K562 (cell line): Measurements from ENCODE around the gene MBOAT1. TPM values are rescaled to one million over a fixed set of nuclear protein-coding genes. Genes with fewer than 3 reads are reported as not detected.

Source experiments
- ATAC-seq: fragments of 200-7000 bp; cut with Tn5 transposase; 3 replicates; pipeline ENCODE4 v1.9.1; 2020; ENCODE audit warnings: moderate library complexity
- BruUV-seq: library from RNA; stranded (reverse); fragments of 400-500 nt; replicated peaks from 2 replicates; lab custom pipeline; 2021; lab: Mats Ljungman, UMichigan
- CTCF ChIA-PET: fragments of 300-600 bp; formaldehyde crosslinking; extraction: SDS; loops from one replicate; lab custom pipeline; 2021; ENCODE audit warnings: low intra/inter-chr PET ratio; lab: Yijun Ruan, JAX
- POLR2A ChIA-PET: fragments of 300-600, 350-650 bp; sonication (Branson Sonifier 250); formaldehyde crosslinking; extraction: SDS; loops from one replicate; lab custom pipeline; 2021; ENCODE audit warnings: antibody characterized with exemption, inconsistent platforms; lab: Yijun Ruan, JAX
- DNase-seq, 4 experiments: peaks; one replicate each; pipeline versions ENCODE4 v3.0.0 to v3.0.0-alpha.2; 2011 to 2018; ENCODE audit warnings: low spot score in 3 of 4, mixed read lengths in 3 of 4; ENCODE audit errors: extremely low read depth in 1 of 4
- FAIRE-seq: peaks from 2 replicates; lab custom pipeline; 2011; peaks lifted over from hg19 to GRCh38; lab: Jason Lieb, UNC
- H2AFZ ChIP-seq: 2 replicates; pipeline ENCODE4 v1.6.0; 2011; ENCODE audit warnings: low read depth, low read length, control low read depth, inconsistent platforms
- H3K27ac ChIP-seq: fragments of 200-600 bp; 3 replicates; pipeline ENCODE4 v1.8.0; 2011; ENCODE audit warnings: low read depth, mild to moderate bottlenecking, control low read depth, inconsistent platforms, low read length, moderate library complexity, mixed read lengths; ENCODE audit errors: extremely low read depth
- H3K27me3 ChIP-seq, 2 experiments: fragments of 300-600 bp in 1 of 2; 2 replicates in 1 of 2; 3 replicates in 1 of 2; pipeline versions ENCODE4 v1.6.0 to v1.8.0; 2011; ENCODE audit warnings: inconsistent platforms in 2 of 2, low read length in 2 of 2, mild to moderate bottlenecking in 1 of 2, mixed read lengths in 1 of 2, moderate library complexity in 1 of 2; ENCODE audit not compliant: control insufficient read depth in 2 of 2, insufficient read depth in 2 of 2
- H3K36me3 ChIP-seq: fragments of 300-600 bp; 3 replicates; pipeline ENCODE4 v1.8.0; 2011; ENCODE audit warnings: mild to moderate bottlenecking, low read length, inconsistent platforms; ENCODE audit not compliant: control insufficient read depth, insufficient read depth
- H3K4me1 ChIP-seq, 2 experiments: fragments of 200-600 bp in 1 of 2; replicated peaks in 1 of 2; 2 replicates in 1 of 2; 3 replicates in 1 of 2; pipeline versions ENCODE4 v1.5.1 to v1.8.0; 2011; ENCODE audit warnings: inconsistent platforms in 2 of 2, low read length in 2 of 2, mild to moderate bottlenecking in 1 of 2, mixed read lengths in 1 of 2, moderate library complexity in 1 of 2; ENCODE audit not compliant: control insufficient read depth in 2 of 2, insufficient read depth in 2 of 2
- H3K4me2 ChIP-seq: 2 replicates; pipeline ENCODE4 v1.6.1; 2011; ENCODE audit warnings: low read length, control low read depth, inconsistent platforms, mixed read lengths; ENCODE audit not compliant: insufficient read depth
- H3K4me3 ChIP-seq: fragments of 200-600 bp; sonication (generic), shearing (Covaris generic); 2 replicates; pipeline ENCODE4 v1.5.1; 2016; ENCODE audit warnings: control low read depth, inconsistent platforms
- H3K79me2 ChIP-seq: fragments of 200-600 bp; 3 replicates; pipeline ENCODE4 v1.8.0; 2011; ENCODE audit warnings: low read length, inconsistent platforms; ENCODE audit not compliant: control insufficient read depth, insufficient read depth
- H3K9ac ChIP-seq, 2 experiments: 2 replicates each; pipeline versions ENCODE4 v1.6.0 to v1.6.1; 2011; ENCODE audit warnings: low read depth in 2 of 2, low read length in 2 of 2, control low read depth in 1 of 2, inconsistent platforms in 1 of 2, mild to moderate bottlenecking in 1 of 2, mixed read lengths in 1 of 2; ENCODE audit not compliant: insufficient read depth in 1 of 2
- H3K9me1 ChIP-seq: one replicate; pipeline ENCODE4 v1.6.0; 2011; ENCODE audit warnings: inconsistent platforms, mild to moderate bottlenecking, low read length, moderate library complexity; ENCODE audit not compliant: control insufficient read depth, insufficient read depth
- H3K9me3 ChIP-seq: replicated peaks from 2 replicates; pipeline ENCODE4 v1.5.1; 2011; ENCODE audit warnings: low read depth, low read length, inconsistent platforms; ENCODE audit not compliant: control insufficient read depth, insufficient read depth
- H4K20me1 ChIP-seq: replicated peaks from 2 replicates; pipeline ENCODE4 v1.6.1; 2011; ENCODE audit warnings: low read length, inconsistent platforms, mixed read lengths; ENCODE audit not compliant: control insufficient read depth, insufficient read depth
- CC2D1A ChIP-seq: fragments of 450-650 bp; IDR thresholded peaks from 2 replicates; pipeline ENCODE4 v1.6.1; 2017; ENCODE audit warnings: mild to moderate bottlenecking
- ESRRB ChIP-seq: fragments of 250-450 bp; sonication (Bioruptor Pico); IDR thresholded peaks from 2 replicates; pipeline ENCODE4 v1.5.0; 2020; ENCODE audit warnings: mild to moderate bottlenecking, moderate library complexity, borderline replicate concordance
- HMBOX1 ChIP-seq: sonication (generic); IDR thresholded peaks from 2 replicates; pipeline ENCODE4 v1.6.1; 2016
- NFIC ChIP-seq: fragments of 450-650 bp; IDR thresholded peaks from 2 replicates; pipeline ENCODE4 v1.6.1; 2017; ENCODE audit warnings: mild to moderate bottlenecking, inconsistent platforms
- NR1H2 ChIP-seq: sonication (generic); formaldehyde crosslinking; IDR thresholded peaks from 2 replicates; pipeline ENCODE4 v1.4.0; 2020; ENCODE audit warnings: mild to moderate bottlenecking, missing genetic modification reagents
- SMAD4 ChIP-seq: fragments of 250-450 bp; sonication (Bioruptor Pico); conservative IDR thresholded peaks from 2 replicates; pipeline ENCODE4 v1.8.0; 2021; ENCODE audit warnings: inconsistent platforms, mild to moderate bottlenecking, moderate library complexity
- SMC3 ChIP-seq: conservative IDR thresholded peaks from 2 replicates; pipeline ENCODE4 v1.6.1; 2011; ENCODE audit warnings: low read depth, low read length, improper control_type of control experiment; ENCODE audit not compliant: insufficient read depth
- ZBTB7A ChIP-seq: IDR thresholded peaks from 2 replicates; pipeline ENCODE4 v1.6.1; 2011; ENCODE audit warnings: low read depth, mild to moderate bottlenecking, low read length, moderate library complexity, borderline replicate concordance; ENCODE audit not compliant: control insufficient read depth
- ZC3H4 ChIP-seq: sonication (generic); formaldehyde crosslinking; IDR thresholded peaks from 2 replicates; pipeline ENCODE4 v1.9.0; 2021; ENCODE audit warnings: missing genetic modification reagents, borderline replicate concordance
- ZNF146 ChIP-seq: IDR thresholded peaks from one replicate; pipeline ENCODE4 v1.6.1; 2018; ENCODE audit warnings: missing compliant biosample characterization; ENCODE audit not compliant: unreplicated experiment
- ZNF212 ChIP-seq: fragments of 450-650 bp; formaldehyde crosslinking; IDR thresholded peaks from 2 replicates; pipeline ENCODE4 v1.4.0; 2020; ENCODE audit warnings: mild to moderate bottlenecking
- ZNF239 ChIP-seq: fragments of 250-450 bp; sonication (Bioruptor Pico); IDR thresholded peaks from 2 replicates; pipeline ENCODE4 v1.4.0; 2020; ENCODE audit warnings: mild to moderate bottlenecking
- ZNF274 ChIP-seq: IDR thresholded peaks from 2 replicates; pipeline ENCODE4 v1.6.1; 2011; ENCODE audit warnings: low read depth, mild to moderate bottlenecking, low read length, moderate library complexity, borderline replicate concordance
- ZNF3 ChIP-seq: fragments of 250-450 bp; sonication (Bioruptor Pico); IDR thresholded peaks from 2 replicates; pipeline ENCODE4 v1.5.0; 2021; ENCODE audit warnings: mild to moderate bottlenecking, moderate library complexity
- ZNF444 ChIP-seq: fragments of 250-450 bp; sonication (Bioruptor Pico); IDR thresholded peaks from 2 replicates; pipeline ENCODE4 v1.4.0; 2020; ENCODE audit warnings: mild to moderate bottlenecking, moderate library complexity
- WGBS: fragments of 100-300 bp; shearing (Covaris generic); methylation state at CpG from one replicate; pipeline ENCODE4 v1.1.6; 2016; ENCODE audit warnings: low coverage, mixed read lengths; ENCODE audit not compliant: insufficient coverage; ENCODE audit errors: missing lambda C conversion rate; 5-methylcytosine and 5-hydroxymethylcytosine counted together
- in situ Hi-C: fragments of 300-500 bp; cut with MboI; formaldehyde crosslinking; loops from 4 replicates; pipeline ENCODE4 v1.15.0; 2018; ENCODE audit warnings: inconsistent platforms, mixed read lengths
- intact Hi-C: fragments of 100-400 bp; cut with micrococcal nuclease; formaldehyde crosslinking; loops from 2 replicates; pipeline ENCODE4 v1.14.2; 2022
- polyA plus RNA-seq, 8 experiments: library from polyadenylated mRNA; depleted of rRNA in 4 of 8; stranded (reverse) in 5 of 8; unstranded in 3 of 8; fragments of >200 nt; fragmentation: Nextera tagmentation in 2 of 8; fragmentation: Illumina TruSeq in 1 of 8; extraction: Ambion mirVana in 2 of 8; extraction: Trizol in 1 of 8; gene quantifications; 2 replicates each; pipeline versions ENCODE4 v1.2.1 to v1.2.3, GENCODE V29; 2011 to 2014; ENCODE audit warnings: inconsistent platforms in 1 of 8, missing spikeins in 1 of 8
- total RNA-seq, 7 experiments: library from RNA; depleted of rRNA in 6 of 7; stranded (reverse); fragments of >200 nt in 6 of 7; fragmentation: Illumina TruSeq in 2 of 7; extraction: Trizol in 2 of 7; gene quantifications; 2 replicates each; pipeline versions ENCODE4 v1.2.1 to v1.2.3, GENCODE V29; 2011 to 2021; ENCODE audit warnings: low replicate concordance in 1 of 7
- TF ChIP-seq, protein P1 (sequence below): fragments of 450-650 bp; formaldehyde crosslinking; IDR thresholded peaks from 2 replicates; pipeline ENCODE4 v1.4.0; 2020; ENCODE audit warnings: mild to moderate bottlenecking, moderate library complexity

The MBOAT1 gene
- total and polyA plus RNA-seq, 9 of the 15 experiments (the other 6 are each of a cell fraction or from before 2014, with no cell fraction given): 0.13 to 16.5 (median 10.3) TPM

DNA sequence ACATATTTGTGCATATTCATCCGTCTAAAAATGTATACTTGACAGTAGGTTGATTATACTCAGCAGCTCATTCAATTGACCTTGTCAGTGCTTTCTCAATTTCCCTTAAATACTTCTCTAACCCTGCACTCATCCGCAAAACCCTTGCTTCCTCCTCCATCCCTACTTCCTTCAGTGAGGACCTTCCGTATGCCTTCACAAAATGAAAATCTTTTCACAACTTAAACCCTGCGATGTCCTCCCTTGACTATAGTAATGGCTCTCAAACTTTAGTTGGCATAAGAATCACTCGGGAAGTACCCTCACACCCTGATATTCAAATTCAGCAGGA lies 5.2 kb downstream of the MBOAT1 start:
- in situ Hi-C loops (no loop called here), intact Hi-C loops (no loop called here)
- no peaks in the 10 kb centered on the region for H4K20me1 ChIP-seq
- WGBS: 71% methylated on average over 5 of the region's 5 CpGs
- POLR2A ChIA-PET: interaction anchor here (0.7 to 2.2 kb wide), 6 partner anchors 10 to 197 kb away, joined by 3 to 7 read pairs (median 3); no protein-coding TSS in a partner anchor
- DNase-seq: no peak
- H3K9me3 ChIP-seq: no peaks in the 10 kb centered on the region
- H3K4me1 ChIP-seq: peaks cover 25 to 54% of the 10 kb centered on the region in 2 experiments
- no peaks in the 10 kb centered on the region for H3K9me1 ChIP-seq
- no peak overlapping the region for H3K27ac ChIP-seq
- CTCF ChIA-PET: no interaction called here
- TF ChIP-seq, protein P1, sequence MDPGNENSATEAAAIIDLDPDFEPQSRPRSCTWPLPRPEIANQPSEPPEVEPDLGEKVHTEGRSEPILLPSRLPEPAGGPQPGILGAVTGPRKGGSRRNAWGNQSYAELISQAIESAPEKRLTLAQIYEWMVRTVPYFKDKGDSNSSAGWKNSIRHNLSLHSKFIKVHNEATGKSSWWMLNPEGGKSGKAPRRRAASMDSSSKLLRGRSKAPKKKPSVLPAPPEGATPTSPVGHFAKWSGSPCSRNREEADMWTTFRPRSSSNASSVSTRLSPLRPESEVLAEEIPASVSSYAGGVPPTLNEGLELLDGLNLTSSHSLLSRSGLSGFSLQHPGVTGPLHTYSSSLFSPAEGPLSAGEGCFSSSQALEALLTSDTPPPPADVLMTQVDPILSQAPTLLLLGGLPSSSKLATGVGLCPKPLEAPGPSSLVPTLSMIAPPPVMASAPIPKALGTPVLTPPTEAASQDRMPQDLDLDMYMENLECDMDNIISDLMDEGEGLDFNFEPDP (CRISPR knock-in tag): no peak
- TF ChIP-seq ZNF3 (CRISPR knock-in tag): no peak
- TF ChIP-seq NR1H2 (CRISPR knock-in tag): no peak
- no peak for TF ChIP-seq CC2D1A
- TF ChIP-seq NFIC: no peak
- no peak for TF ChIP-seq ZBTB7A
- no peak for TF ChIP-seq ZNF212 (CRISPR knock-in tag)
- TF ChIP-seq SMC3: no peak
- no peak for TF ChIP-seq ZNF444
- no peak for TF ChIP-seq ZNF274
- no peak for TF ChIP-seq HMBOX1
- no peak for TF ChIP-seq ZC3H4 (CRISPR knock-in tag)
- no peak for TF ChIP-seq ZNF146 (CRISPR knock-in tag)
- TF ChIP-seq SMAD4: no peak
- TF ChIP-seq ZNF239 (CRISPR knock-in tag): no peak
- no peak for TF ChIP-seq ESRRB (CRISPR knock-in tag)
- no peak overlapping the region for H3K4me3 ChIP-seq
- H3K27me3 ChIP-seq: no peaks in the 10 kb centered on the region
- BruUV-seq: no TSS peak
- peaks cover 54% of the 10 kb centered on the region for H3K79me2 ChIP-seq
- no peak overlapping the region for H3K9ac ChIP-seq
- FAIRE-seq: no peak
- no peaks in the 10 kb centered on the region for H3K36me3 ChIP-seq
- ATAC-seq: no peak
- no peak overlapping the region for H2AFZ ChIP-seq
- H3K4me2 ChIP-seq: no peak overlapping the region
